GM10266 (cell line): ENCODE measurements around the gene CPXM1.

Experiments
- DNase-seq: peaks from one replicate; pipeline ENCODE4 v3.0.0; 2012; ENCODE audit errors: extremely low spot score
- TF ChIP-seq, protein P1 (sequence below): IDR thresholded peaks from 2 replicates; pipeline ENCODE4 v1.5.1; 2012; ENCODE audit warnings: mild to moderate bottlenecking, low read depth; ENCODE audit not compliant: control insufficient read depth, insufficient read depth; ENCODE audit errors: missing control alignments

Gene CPXM1

DNA sequence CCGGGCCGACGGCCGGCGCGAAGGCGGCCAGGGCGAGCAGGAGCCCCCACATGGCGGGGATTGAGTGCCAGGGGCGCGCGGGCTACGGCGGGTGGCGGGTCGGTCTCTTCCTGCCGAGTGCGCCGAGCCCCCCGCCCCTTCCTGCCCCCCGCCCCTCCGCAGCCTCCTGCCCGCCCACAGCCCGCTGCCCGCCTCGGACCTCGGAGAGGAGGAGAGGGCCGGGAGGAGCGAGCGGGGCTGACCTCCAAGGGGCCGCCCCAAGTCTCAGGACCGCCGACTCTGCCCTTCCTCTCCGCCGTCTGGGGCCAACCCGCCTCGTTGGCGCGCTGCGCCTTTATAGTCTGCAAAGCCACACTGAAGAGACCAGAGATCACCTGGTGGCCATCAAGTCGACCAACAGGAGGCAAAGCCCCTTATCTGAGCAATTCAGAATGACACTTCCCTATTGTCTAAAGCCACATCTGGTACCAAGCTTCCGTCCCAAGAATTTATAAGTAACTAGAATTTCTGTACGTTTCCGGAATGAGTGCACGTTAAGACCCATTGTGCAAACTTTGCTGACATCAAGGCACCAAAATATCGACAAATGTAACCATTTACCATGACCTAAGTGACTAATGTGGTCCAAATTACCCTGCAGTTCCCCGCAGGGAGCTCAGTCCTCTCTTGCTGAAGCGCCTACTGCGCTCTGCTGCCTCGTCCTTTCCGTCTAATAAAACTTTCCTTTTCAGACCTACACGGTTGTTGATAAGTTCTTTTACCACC is at the start of gene CPXM1:
Gene CPXM1 (minus strand): TSS at position 107 of the 765 bp plus-strand sequence. CDS start 55 bp downstream, at position 52.
- DNase-seq: no peak
- TF ChIP-seq, protein P1, sequence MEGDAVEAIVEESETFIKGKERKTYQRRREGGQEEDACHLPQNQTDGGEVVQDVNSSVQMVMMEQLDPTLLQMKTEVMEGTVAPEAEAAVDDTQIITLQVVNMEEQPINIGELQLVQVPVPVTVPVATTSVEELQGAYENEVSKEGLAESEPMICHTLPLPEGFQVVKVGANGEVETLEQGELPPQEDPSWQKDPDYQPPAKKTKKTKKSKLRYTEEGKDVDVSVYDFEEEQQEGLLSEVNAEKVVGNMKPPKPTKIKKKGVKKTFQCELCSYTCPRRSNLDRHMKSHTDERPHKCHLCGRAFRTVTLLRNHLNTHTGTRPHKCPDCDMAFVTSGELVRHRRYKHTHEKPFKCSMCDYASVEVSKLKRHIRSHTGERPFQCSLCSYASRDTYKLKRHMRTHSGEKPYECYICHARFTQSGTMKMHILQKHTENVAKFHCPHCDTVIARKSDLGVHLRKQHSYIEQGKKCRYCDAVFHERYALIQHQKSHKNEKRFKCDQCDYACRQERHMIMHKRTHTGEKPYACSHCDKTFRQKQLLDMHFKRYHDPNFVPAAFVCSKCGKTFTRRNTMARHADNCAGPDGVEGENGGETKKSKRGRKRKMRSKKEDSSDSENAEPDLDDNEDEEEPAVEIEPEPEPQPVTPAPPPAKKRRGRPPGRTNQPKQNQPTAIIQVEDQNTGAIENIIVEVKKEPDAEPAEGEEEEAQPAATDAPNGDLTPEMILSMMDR: no peak

DNA sequence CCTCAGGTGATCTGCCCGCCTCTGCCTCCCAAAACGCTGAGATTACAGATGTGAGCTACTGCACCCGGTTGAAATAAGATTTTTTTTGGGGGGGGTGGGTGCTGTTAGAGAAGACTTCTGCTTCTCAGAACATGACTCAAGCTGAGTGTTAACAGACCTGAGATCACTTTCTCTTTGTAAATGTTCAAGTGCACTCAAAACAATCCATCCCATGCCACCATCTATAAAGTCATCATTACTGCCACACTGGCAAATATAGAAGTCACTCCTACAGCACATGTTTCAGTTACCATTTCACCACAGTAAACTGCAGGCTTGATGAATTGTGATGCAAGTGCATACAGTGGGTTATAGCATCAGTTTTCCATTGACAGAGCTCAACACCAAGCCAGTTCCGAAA is 49.1 kb upstream of the CPXM1 start:
- DNase-seq: no peak
- TF ChIP-seq, protein P1: no peak

DNA sequence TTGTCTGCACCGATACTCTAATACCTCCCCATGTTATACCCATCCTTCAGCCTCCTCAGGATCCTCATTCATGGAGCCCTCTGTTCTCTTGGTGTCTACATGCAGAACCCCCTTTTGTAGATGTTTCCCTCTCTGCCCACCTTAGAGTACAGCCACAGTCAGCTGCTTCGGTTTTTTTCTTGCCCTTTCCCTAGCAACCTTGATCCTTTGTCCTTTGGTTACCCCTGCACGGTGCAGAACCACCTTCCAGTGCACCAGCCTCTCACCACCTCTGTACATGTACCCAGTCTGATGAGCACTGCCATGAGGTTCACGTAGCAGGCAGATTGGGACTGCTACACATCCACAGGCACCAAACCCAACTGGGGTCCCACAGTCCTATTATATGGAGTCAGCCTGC is 47.4 kb upstream of the CPXM1 start:
- TF ChIP-seq, protein P1: no peak
- DNase-seq: no peak

DNA sequence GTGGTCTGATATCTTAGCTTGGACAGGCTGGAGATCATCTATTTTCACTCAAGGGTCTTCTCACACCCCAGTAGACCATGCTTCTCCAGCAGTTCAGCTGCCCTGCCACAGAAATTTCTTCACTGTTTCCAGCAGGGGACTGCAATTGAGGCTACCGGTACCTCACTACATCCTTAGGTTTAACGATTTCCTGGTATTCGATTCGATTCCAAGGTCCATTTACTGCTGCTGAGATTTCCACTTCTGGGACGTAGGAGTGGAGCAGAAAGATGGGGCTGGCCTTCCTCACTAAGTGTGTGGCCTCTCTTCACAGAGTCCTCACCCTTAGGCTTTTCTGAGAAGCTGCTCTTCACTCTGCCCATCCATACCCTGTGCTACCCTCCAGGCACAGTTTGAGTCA is 46.3 kb upstream of the CPXM1 start:
- TF ChIP-seq, protein P1: no peak
- no peak for DNase-seq

DNA sequence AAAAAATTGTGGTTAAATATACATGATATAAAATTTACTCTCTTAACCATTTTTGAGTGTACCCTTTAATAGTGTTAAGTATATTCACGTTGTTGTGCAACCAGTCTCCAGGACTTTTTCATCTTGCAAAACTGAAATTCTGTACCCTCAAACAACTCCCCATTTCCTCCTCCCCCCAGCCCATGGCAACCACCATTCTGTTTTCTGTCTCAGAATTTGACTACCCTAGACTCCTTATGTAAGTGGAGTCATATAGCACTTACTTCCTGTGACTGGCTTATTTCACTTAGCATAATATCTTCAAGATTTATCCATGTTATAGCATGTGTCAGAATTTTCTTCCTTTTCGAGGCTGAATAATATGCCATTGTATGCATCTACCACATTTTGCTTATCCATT is 45.2 kb upstream of the CPXM1 start:
- TF ChIP-seq, protein P1: no peak

DNA sequence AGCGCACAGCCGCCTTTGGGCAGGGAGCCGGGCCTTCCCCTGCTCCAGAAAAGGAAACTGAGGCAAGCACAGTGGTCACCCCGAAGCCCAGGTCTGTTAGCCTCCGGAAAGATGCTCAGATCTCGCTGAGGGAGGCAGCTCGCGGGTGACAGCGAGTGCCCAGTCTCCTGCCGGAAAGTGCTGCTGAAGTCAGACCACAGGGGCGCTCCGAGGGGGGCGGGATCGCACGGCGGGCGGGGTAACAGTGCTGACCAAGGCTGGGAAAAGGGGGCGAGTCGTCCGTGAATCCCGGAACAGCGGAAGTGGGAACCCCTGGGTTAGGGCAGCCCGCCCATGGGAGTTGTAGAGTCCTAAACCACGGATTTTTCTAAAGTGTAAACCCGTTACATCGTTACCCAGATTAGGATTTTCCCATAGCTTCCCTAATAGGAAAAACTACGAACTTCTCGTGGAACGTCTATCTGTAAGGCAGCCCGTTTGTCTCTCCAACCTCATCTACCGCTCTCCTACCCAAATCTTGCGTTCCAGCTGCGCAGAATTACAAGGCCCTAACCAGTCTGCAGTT is 40.6 kb upstream of the CPXM1 start:
- peak; percentile 70 for DNase-seq
- TF ChIP-seq, protein P1: no peak

More for the DNA sequence above, 45.2 kb upstream of the CPXM1 start:
- DNase-seq: no peak
